GM20431 (cell line): ENCODE measurements around the gene CPNE4.
"Not testable (repeated sequence)": the region's sequence is repeated elsewhere in the genome, so short reads cannot be mapped to it uniquely, and the experiment has no call there.

Source experiments
- in situ Hi-C: fragments of 300-500 bp; cut with MseI, MboI; formaldehyde crosslinking; loops from one replicate; pipeline ENCODE4 v1.15.0; 2020; ENCODE audit warnings: low sequenced_read_pairs; ENCODE audit not compliant: unreplicated experiment

The CPNE4 gene

GRCh38 chr3:131526801-131527347, 507.9 kb downstream of the CPNE4 start:
- in situ Hi-C loops = loop anchor here (25.0 kb wide), 1 partner anchor 485 kb away; no protein-coding TSS in a partner anchor

- in situ Hi-C loops = no loop called here
Measured at GRCh38 chr3:131518680-131519079, 516.1 kb downstream of the CPNE4 start.

DNA sequence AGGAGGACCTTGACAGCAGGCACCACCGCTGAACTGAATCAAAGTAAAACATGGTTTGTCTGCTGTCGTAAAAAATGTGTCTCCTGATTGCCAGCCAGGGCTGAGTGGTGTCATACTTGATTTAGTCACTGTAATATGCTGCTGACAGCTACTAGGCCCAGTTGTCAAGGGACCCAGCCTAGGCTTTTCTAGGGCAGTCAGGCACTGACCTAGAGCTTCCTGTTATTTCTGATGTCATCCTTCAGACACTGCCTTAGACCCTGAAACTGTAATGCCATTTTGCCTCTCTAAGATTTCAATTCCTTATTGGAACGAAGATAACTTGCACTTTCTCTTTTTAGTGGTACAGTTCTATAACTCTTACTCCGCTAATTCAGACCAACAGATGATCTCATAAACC, 529.4 kb downstream of the CPNE4 start:
- in situ Hi-C loops = no loop called here

DNA sequence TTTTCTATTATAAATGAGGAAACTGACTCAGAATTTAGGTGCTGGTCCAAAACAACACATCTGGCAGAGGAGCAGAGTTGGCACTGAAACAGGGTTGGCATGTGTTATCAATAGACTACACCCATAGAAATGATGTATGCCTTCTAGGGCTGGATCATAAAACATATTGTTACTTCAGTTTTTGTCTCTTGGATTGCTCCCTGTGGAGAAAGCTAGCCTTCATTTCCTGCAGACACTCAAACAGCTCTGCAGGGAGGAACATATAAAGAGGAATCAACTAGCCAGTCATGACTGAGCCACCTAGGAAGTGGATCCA, 531.5 kb downstream of the CPNE4 start:
- in situ Hi-C loops = no loop called here

DNA sequence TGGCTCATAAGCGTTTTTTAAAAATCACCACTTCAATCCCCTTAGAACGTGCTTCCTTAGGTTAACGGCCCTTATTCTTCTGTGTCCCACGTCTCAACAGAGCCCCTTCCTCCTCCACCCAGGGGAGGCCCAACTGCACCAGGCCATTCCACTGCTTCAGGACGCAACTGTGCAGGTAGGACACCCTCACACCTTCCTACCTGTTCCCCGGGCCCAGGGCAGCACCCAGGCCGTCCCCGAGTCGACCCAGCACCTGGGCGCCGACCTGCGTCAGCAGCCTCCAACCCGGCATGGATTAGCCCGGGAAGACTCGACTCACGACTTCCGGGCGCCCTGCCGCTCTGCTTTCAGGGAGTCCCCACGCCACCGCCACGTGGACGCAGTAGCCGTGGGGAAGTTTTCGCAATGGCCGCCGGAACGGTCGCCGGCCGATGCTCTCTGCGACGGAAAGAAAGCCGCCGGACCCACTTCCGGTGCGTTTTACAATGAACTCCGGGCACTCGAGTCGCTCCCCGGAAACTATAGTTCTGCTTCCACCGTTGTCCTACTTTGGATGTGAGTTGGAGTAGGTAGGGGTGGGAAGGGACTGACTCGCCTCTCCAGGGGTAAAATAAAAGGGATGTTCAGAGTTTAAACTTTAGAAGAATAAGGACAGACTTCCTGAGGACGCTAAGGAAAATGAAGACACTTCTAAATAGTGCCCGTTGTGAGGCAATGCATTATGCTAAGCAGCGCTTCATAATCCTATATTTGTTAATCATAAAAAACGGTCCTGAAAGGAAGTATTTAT, 532.1 kb downstream of the CPNE4 start, which contains the start of gene MRPL3:
Gene MRPL3 (minus strand): TSS at position 442 of the 790 bp plus-strand sequence. CDS start 150 bp downstream, at position 292.
- in situ Hi-C loops = no loop called here

- in situ Hi-C loops = no loop called here
Measured at GRCh38 chr3:131501949-131502348, 532.9 kb downstream of the CPNE4 start.

- in situ Hi-C loops = no loop called here
Measured at GRCh38 chr3:131494706-131495105, 540.1 kb downstream of the CPNE4 start.

DNA sequence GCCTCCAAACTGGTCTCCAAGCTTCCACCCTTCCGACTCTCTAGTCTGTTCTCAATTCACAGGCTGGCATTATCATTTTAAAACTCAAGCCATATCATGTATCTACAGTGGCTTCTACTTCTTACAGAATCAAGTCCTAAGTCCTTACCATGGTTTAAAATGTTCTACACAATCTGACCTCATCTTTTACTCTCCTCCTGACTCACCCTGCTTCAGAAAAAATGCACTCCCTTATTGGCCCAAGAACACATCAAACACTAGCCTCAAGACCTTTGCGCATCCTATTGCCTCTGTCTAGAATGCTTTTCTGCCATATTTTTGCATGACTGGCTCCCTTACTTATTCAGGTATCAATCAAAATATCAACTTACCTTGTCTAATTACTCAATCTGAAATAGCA, 543.0 kb downstream of the CPNE4 start:
- in situ Hi-C loops = no loop called here

GRCh38 chr3:131491084-131491483, 543.7 kb downstream of the CPNE4 start:
- in situ Hi-C loops = no loop called here

- in situ Hi-C loops = not testable (repeated sequence)
Measured at GRCh38 chr3:131486545-131486944, 548.3 kb downstream of the CPNE4 start.

DNA sequence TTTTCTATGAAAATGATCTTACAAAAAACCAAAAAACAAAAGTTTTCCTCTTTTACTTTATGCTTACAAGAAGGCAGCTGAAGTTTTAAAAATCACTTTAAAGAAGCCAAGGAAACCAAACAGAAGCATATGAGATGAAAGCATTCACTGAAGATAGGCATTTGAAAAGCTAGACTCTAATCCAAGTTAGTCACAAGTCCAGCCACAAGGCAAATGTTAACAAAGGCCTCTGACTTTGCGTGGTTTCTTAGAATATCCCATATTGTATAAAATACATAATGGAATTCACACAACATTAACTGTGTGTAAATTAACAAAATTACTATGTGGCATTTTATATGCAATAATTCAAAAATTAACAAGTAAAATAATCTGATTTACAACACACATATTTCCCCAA, 549.7 kb downstream of the CPNE4 start:
- in situ Hi-C loops = no loop called here

DNA sequence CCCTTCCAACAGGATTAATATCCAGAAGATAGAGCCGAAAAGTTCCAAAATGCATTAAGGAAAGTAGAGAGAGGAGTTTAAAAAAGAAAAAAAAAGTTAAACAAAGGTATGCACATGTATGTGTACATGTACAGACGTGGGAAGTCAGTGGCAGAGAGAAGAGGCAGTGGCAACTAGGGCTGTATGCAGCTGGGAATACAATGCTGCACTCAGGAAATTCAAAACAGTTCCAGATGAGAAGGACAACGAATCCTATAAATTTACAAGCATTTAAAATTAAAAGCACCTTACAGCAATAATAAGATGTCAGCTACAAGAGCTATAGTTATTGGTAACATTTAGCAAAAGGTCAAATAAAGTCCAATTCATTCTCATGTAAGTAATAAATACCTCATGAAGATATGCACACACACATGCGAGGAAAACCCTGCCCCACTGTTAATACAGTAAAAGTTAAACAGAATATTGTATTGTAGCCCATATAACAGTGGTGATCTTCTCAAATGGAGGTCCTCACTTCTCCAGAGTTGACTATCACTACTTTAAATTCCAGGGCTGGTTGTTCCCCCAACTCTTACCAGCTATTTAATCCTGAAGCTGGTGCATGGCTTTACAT, 550.2 kb downstream of the CPNE4 start:
- in situ Hi-C loops = no loop called here
